CD4-positive, CD25-positive, alpha-beta regulatory T cell (primary cell): ENCODE measurements around the gene TUBB1. TPM values are rescaled to one million over a fixed set of nuclear protein-coding genes. Genes with fewer than 3 reads are reported as not detected.

Experiments used
- ATAC-seq, 2 donors: fragments of 150-1000 bp; cut with Tn5 transposase; one replicate each; pipeline ENCODE4 v1.10.0; 2021; ENCODE audit warnings: low read depth in 2 of 2, moderate number of reproducible peaks in 2 of 2, moderate library complexity in 1 of 2
- DNase-seq, 3 donors: peaks; one replicate each; pipeline versions ENCODE4 v3.0.0 to v3.0.0-alpha.2; 2012 to 2022; ENCODE audit warnings: mixed read lengths in 1 of 3
- H3K27ac ChIP-seq: one replicate; pipeline ENCODE4 v1.7.0; 2013; ENCODE audit warnings: mild to moderate bottlenecking, low read length; ENCODE audit not compliant: insufficient read depth, poor library complexity, severe bottlenecking
- H3K27me3 ChIP-seq: one replicate; pipeline ENCODE4 v1.7.0; 2013; ENCODE audit warnings: low read length; ENCODE audit not compliant: control insufficient read depth, insufficient read depth
- H3K36me3 ChIP-seq: one replicate; pipeline ENCODE4 v1.7.0; 2013; ENCODE audit warnings: mild to moderate bottlenecking, low read length, moderate library complexity; ENCODE audit not compliant: control insufficient read depth, insufficient read depth
- H3K4me1 ChIP-seq: 2 replicates; pipeline ENCODE4 v1.7.0; 2013; ENCODE audit warnings: mild to moderate bottlenecking, low read length; ENCODE audit not compliant: insufficient read depth, control insufficient read depth, poor library complexity, severe bottlenecking
- H3K4me3 ChIP-seq: one replicate; pipeline ENCODE4 v1.7.0; 2013; ENCODE audit warnings: low read depth, mild to moderate bottlenecking, low read length, moderate library complexity
- H3K9me3 ChIP-seq, 2 experiments: 1 replicate in 1 of 2; 2 replicates in 1 of 2; pipeline ENCODE4 v1.7.0; 2013; ENCODE audit warnings: low read length in 2 of 2, mild to moderate bottlenecking in 1 of 2, moderate library complexity in 1 of 2; ENCODE audit not compliant: control insufficient read depth in 2 of 2
- H3K27ac Mint-ChIP-seq, 3 donors: one replicate each; pipeline ENCODE4 v1.8.0; 2020 to 2022; ENCODE audit warnings: mild to moderate bottlenecking in 3 of 3, mixed read lengths in 3 of 3, moderate library complexity in 2 of 3
- H3K27me3 Mint-ChIP-seq: one replicate; pipeline ENCODE4 v1.8.0; 2022; ENCODE audit warnings: mild to moderate bottlenecking, mixed read lengths
- H3K36me3 Mint-ChIP-seq: one replicate; pipeline ENCODE4 v1.8.0; 2020; ENCODE audit warnings: mixed read lengths
- H3K4me1 Mint-ChIP-seq, 4 donors: one replicate each; pipeline ENCODE4 v1.8.0; 2020 to 2022; ENCODE audit warnings: mixed read lengths in 4 of 4, mild to moderate bottlenecking in 1 of 4
- H3K4me3 Mint-ChIP-seq, 4 donors: one replicate each; pipeline ENCODE4 v1.8.0; 2020 to 2022; ENCODE audit warnings: mild to moderate bottlenecking in 4 of 4, mixed read lengths in 4 of 4, moderate library complexity in 3 of 4
- H3K9me3 Mint-ChIP-seq, 7 donors: one replicate each; pipeline ENCODE4 v1.8.0; 2020 to 2022; ENCODE audit warnings: mixed read lengths in 7 of 7, mild to moderate bottlenecking in 3 of 7, moderate library complexity in 2 of 7
- polyA plus RNA-seq, 4 donors: library from polyadenylated mRNA; unstranded; fragments of 300-500 nt; fragmentation: Illumina TruSeq; gene quantifications; one replicate each; pipeline ENCODE4 v1.2.3, GENCODE V29; 2021
- total RNA-seq: library from RNA; stranded (reverse); gene quantifications from one replicate; pipeline ENCODE4 v1.2.3, GENCODE V29; 2022

The TUBB1 gene
- total and polyA plus RNA-seq, 5 donors from 2014 or later, result 0.07 to 31.7 (median 0.14) TPM

- Histone ChIP-seq H3K4me1 (peaks cover 24% of the 10 kb centered on the region), H3K27ac (no peak overlapping the region), H3K27me3 (no peaks in the 10 kb centered on the region), H3K9me3 (no peaks in the 10 kb centered on the region), H3K36me3 (no peaks in the 10 kb centered on the region), H3K4me3 (no peak overlapping the region)
- Mint-ChIP-seq H3K4me1 (peaks cover 11 to 53% (median 38%) of the 10 kb centered on the region in 4 donors), H3K27ac (no peak overlapping the region), H3K36me3 (peaks cover 5% of the 10 kb centered on the region), H3K9me3 (no peaks in the 10 kb centered on the region), H3K4me3 (no peak overlapping the region), H3K27me3 (peaks cover 4% of the 10 kb centered on the region)
- DNase-seq (no peak), ATAC-seq (no peak)
Observed at GRCh38 chr20:59014680-59015389, 4.4 kb upstream of the TUBB1 start.

GRCh38 chr20:59015411-59015810 is 3.8 kb upstream of the TUBB1 start:
- ATAC-seq, result no peak
- H3K27ac Mint-ChIP-seq, result no peak overlapping the region
- no peak overlapping the region for H3K4me3 Mint-ChIP-seq
- no peaks in the 10 kb centered on the region for H3K9me3 ChIP-seq
- H3K36me3 ChIP-seq, result no peaks in the 10 kb centered on the region
- H3K4me1 Mint-ChIP-seq, result peaks cover 11 to 50% (median 38%) of the 10 kb centered on the region in 4 donors
- H3K27me3 Mint-ChIP-seq, result peaks cover 4% of the 10 kb centered on the region
- no peaks in the 10 kb centered on the region for H3K9me3 Mint-ChIP-seq
- no peaks in the 10 kb centered on the region for H3K27me3 ChIP-seq
- no peak for DNase-seq
- no peak overlapping the region for H3K4me3 ChIP-seq
- H3K4me1 ChIP-seq, result peaks cover 24% of the 10 kb centered on the region
- H3K27ac ChIP-seq, result no peak overlapping the region
- peaks cover 5% of the 10 kb centered on the region for H3K36me3 Mint-ChIP-seq

GRCh38 chr20:59015812-59016711 is 3.2 kb upstream of the TUBB1 start:
- Histone ChIP-seq H3K4me1 (peaks cover 24% of the 10 kb centered on the region), H3K27me3 (no peaks in the 10 kb centered on the region), H3K4me3 (no peak overlapping the region), H3K36me3 (no peaks in the 10 kb centered on the region), H3K27ac (no peak overlapping the region), H3K9me3 (no peaks in the 10 kb centered on the region)
- Mint-ChIP-seq H3K27me3 (peaks cover 4% of the 10 kb centered on the region), H3K27ac (peak overlapping the region; percentile 60 to 73 (median 62)), H3K36me3 (peaks cover 10% of the 10 kb centered on the region), H3K4me3 (peak overlapping the region in 2 of 4 donors; percentile 17 to 55), H3K9me3 (no peaks in the 10 kb centered on the region), H3K4me1 (peaks cover 11 to 49% (median 40%) of the 10 kb centered on the region in 4 donors)
- DNase-seq (no peak), ATAC-seq (no peak)

GRCh38 chr20:59016795-59017492 is 2.3 kb upstream of the TUBB1 start:
- Mint-ChIP-seq H3K27me3 (peaks cover 4% of the 10 kb centered on the region), H3K27ac (peak overlapping the region; percentile 20 to 62 (median 55)), H3K36me3 (peaks cover 14% of the 10 kb centered on the region), H3K9me3 (no peaks in the 10 kb centered on the region), H3K4me1 (peaks cover 11 to 42% (median 33%) of the 10 kb centered on the region in 4 donors), H3K4me3 (peak overlapping the region in 3 of 4 donors; percentile 12 to 36 (median 13))
- Histone ChIP-seq H3K36me3 (no peaks in the 10 kb centered on the region), H3K4me3 (no peak overlapping the region), H3K4me1 (peaks cover 24% of the 10 kb centered on the region), H3K27me3 (no peaks in the 10 kb centered on the region), H3K27ac (no peak overlapping the region), H3K9me3 (no peaks in the 10 kb centered on the region)
- DNase-seq (peak in 1 of 3 donors; percentile 50), ATAC-seq (peak; percentile 44 to 50)

- Histone ChIP-seq H3K9me3 (no peaks in the 10 kb centered on the region), H3K27ac (no peak overlapping the region), H3K27me3 (no peaks in the 10 kb centered on the region), H3K4me1 (peaks cover 24% of the 10 kb centered on the region), H3K36me3 (no peaks in the 10 kb centered on the region), H3K4me3 (no peak overlapping the region)
- Mint-ChIP-seq H3K4me1 (peaks cover 8 to 42% (median 33%) of the 10 kb centered on the region in 4 donors), H3K9me3 (no peaks in the 10 kb centered on the region), H3K27me3 (no peaks in the 10 kb centered on the region), H3K4me3 (peak overlapping the region in 1 of 4 donors; percentile 13), H3K36me3 (peaks cover 18% of the 10 kb centered on the region), H3K27ac (peak overlapping the region; percentile 20 to 62 (median 59))
- ATAC-seq (no peak), DNase-seq (no peak)
Observed at GRCh38 chr20:59017493-59018231, 1.6 kb upstream of the TUBB1 start.

GRCh38 chr20:59018817-59019216 is 412 bp upstream of the TUBB1 start:
- no peak overlapping the region for H3K27ac ChIP-seq
- DNase-seq (no peak), ATAC-seq (no peak)
- H3K4me3 ChIP-seq, result no peak overlapping the region
- H3K9me3 Mint-ChIP-seq, result no peaks in the 10 kb centered on the region
- no peaks in the 10 kb centered on the region for H3K27me3 ChIP-seq
- H3K36me3 Mint-ChIP-seq, result peaks cover 21% of the 10 kb centered on the region
- peaks cover 20% of the 10 kb centered on the region for H3K4me1 ChIP-seq
- no peaks in the 10 kb centered on the region for H3K27me3 Mint-ChIP-seq
- peaks cover 6 to 34% (median 28%) of the 10 kb centered on the region in 4 donors for H3K4me1 Mint-ChIP-seq
- no peaks in the 10 kb centered on the region for H3K9me3 ChIP-seq
- peak overlapping the region in 1 of 3 donors; percentile 85 for H3K27ac Mint-ChIP-seq
- peaks cover 11% of the 10 kb centered on the region for H3K36me3 ChIP-seq
- no peak overlapping the region for H3K4me3 Mint-ChIP-seq
